Ramos (cell line): Measurements from ENCODE around the gene TRAPPC1.

Experiments
- in situ Hi-C: fragments of 300-500 bp; cut with MboI; formaldehyde crosslinking; loops from one replicate; pipeline ENCODE4 v1.14.3; 2022; ENCODE audit warnings: low sequenced_read_pairs; ENCODE audit not compliant: unreplicated experiment

The TRAPPC1 gene

GRCh38 chr17:7909089-7909488 is 22.7 kb downstream of the TRAPPC1 start:
- in situ Hi-C loops: no loop called here

DNA sequence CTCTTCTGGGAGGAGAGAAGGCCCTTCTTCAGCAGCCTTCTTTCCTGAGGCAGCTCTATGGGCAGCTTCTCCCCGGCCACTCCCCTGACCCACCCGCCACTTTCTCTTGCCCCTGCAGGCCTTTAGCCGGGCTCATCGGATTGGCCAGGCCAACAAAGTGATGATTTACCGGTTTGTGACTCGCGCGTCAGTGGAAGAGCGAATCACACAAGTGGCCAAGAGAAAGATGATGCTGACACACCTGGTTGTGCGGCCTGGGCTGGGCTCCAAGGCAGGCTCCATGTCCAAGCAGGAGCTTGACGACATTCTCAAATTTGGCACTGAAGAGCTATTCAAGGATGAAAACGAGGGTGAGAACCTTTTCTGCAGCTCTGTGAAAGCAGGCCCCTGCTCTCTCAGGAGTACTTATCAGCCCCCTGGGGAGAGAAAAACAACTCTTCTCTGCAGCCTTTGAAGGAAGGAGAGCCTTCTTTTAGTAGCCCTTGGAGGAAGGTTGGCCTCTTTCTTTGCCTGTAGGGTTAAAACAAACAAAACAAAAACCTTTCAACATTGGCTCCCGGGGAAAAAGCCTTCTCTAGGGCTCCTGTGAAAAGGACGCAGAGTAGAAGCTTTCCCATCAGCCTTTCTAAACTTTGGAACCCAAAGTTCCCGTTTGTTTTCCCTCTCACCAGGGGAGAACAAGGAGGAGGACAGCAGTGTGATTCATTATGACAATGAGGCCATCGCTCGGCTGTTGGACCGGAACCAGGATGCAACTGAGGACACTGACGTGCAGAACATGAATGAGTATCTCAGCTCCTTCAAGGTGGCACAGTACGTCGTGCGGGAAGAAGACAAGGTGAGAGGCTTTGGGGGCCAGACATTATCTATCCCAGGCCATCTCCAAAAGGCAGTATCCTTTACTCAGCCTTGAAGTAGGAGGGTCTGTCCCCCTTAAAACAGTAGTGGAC is 28.3 kb downstream of the TRAPPC1 start:
- in situ Hi-C loops: no loop called here

DNA sequence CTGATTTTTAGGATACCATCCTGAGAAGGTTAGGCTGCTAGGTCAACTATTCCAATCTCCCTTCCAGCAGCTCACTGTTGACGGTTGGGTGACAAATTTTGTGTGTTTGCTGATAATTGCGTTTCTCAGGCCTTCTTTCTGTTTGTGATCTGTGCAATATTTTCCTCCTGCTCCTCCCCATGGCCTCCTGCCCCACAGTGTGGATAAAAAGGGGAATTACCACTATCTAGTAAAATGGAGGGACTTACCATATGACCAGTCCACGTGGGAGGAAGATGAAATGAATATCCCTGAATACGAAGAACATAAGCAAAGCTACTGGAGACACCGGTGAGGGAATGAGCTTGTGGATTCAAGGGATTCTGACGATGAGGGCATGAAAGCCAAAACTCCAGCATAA is 34.0 kb downstream of the TRAPPC1 start:
- in situ Hi-C loops: no loop called here

DNA sequence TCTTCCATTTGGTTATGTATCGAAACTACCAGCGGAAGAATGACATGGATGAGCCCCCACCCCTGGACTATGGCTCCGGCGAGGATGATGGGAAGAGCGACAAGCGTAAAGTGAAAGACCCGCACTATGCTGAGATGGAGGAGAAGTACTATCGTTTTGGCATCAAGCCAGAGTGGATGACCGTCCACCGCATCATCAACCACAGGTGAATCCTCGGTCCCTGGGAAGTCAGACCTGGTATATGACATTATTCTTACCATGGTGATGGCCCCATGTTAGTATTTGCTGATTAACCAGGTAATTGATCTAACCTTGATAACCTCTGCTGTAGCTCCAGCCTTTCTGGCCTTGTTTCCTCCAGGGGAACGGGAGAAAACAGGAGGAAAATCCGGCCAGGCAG is 34.7 kb downstream of the TRAPPC1 start:
- in situ Hi-C loops: no loop called here

- in situ Hi-C loops: no loop called here
Measured at GRCh38 chr17:7894866-7895265, 36.9 kb downstream of the TRAPPC1 start.

DNA sequence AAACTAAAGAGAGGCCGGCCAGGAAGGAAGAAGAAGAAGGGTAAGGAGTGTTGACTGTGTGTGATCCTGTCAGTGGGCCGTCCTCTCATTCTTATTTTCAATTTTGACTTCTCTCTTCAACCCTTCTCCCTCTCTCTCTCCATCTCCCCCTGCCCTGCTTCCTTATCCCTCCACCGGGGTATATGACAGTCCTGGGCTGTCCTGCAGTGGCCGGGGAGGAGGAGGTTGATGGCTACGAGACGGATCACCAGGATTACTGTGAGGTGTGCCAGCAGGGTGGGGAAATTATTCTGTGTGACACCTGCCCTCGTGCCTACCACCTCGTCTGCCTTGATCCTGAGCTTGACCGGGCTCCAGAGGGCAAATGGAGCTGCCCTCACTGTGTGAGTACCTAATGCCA is 37.5 kb downstream of the TRAPPC1 start:
- in situ Hi-C loops: no loop called here

DNA sequence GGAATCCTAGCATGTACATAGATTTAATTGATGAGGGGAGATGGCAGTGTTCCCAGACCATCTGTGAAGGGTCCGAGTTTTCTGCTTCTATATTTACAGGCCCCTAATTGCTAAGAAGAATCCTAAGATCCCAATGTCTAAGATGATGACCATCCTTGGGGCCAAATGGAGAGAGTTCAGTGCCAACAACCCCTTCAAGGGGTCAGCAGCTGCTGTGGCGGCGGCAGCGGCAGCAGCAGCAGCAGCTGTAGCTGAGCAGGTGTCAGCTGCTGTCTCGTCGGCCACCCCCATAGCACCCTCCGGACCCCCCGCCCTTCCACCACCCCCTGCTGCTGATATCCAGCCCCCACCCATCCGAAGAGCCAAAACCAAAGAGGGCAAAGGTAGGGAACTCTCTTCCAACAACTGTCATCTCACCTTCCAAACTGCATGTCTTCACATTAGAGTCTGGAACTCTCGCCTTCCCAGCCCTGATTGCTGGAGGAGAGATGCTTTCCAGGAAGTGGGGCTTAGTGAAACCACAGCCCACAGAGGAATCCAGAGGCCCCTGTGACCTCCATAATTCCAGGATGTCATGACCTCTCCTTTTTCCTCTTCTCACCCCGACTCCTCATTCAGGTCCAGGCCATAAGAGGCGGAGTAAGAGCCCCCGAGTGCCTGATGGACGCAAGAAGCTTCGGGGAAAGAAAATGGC is 38.4 kb downstream of the TRAPPC1 start:
- in situ Hi-C loops: no loop called here

DNA sequence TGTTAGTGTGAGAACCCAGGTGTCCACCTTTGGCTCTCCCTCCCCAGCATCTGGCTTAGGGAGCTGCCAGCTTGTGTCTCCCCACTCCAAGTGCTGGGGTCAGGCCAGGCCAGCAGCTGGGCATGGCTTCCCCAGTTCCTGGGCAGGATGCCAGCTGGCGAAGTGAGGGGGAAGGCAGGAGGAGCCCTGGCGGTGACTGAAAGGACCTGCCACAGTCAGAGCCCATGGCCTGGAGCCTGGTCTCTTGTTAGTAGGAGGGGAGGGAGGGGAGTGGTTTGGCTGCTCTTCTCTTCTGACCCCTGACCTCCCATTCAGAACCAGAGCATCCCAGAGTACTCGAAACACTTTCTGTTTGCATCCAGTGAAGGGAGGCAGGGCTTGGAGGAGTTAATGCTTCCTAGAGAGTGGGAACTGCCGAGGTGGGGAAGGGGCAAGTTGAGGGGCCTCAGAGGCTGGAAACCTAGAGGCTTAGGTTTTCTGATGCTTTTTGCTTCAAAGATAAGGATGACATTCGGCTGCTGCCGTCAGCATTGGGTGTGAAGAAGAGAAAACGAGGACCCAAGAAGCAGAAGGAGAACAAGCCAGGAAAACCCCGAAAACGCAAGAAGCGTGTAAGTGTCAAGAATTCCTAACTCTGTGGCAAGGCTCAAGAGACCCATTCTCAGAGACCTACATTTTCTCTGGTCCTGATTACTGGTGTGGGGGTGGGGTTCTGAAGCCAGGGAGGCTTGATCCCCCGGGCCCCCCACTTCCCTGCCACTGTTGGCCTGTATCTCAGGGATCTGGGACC is 42.4 kb downstream of the TRAPPC1 start:
- in situ Hi-C loops: no loop called here

GRCh38 chr17:7888184-7888920 is 43.4 kb downstream of the TRAPPC1 start, which contains the start of gene CHD3:
TSS of gene CHD3 (plus strand) at chr17:7888789. CDS start at chr17:7889001, 212 bp downstream.
- in situ Hi-C loops: no loop called here

GRCh38 chr17:7887482-7888183 is 44.1 kb downstream of the TRAPPC1 start:
- in situ Hi-C loops: no loop called here

GRCh38 chr17:7887038-7887481 is 44.7 kb downstream of the TRAPPC1 start:
- in situ Hi-C loops: no loop called here

DNA sequence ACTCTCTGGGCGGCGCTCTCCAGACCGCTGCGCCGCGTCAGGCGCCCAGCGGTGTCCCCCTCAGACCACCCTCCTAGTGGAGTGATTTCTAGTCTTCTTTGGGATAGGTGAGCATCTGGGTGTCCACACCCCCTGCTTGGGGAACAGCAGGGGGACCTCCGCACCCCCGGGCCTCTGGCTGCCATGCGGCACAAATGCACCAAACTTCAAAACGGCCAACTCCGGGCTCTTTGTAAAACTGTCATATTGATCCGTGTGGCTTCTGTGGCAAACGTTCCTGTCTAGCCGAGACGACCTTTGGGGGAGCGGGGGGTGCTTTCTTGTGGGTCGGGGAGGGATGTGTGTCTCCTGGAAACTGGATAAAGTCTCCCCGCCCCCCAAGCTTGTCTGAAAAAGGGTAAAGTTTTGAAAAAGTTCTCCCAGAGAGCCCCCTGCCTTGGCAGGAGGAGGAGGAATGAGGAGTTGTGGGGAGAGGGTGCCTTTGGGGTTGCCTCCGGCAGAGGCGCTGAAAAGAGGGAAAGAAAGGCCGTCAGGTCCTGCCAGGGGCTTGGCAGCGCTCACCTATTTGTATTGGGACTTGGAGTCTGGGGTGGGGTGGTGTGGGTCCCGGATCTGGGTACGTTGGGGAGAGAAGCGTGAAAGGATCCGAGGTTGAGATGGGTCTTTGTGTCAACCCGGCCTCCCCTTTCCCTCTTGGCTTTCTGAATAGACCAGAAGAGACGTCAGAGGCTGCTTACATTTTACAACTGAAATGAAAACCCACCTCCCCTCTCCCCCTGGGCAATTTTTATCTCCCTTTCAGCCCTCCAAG is 45.3 kb downstream of the TRAPPC1 start:
- in situ Hi-C loops: no loop called here

DNA sequence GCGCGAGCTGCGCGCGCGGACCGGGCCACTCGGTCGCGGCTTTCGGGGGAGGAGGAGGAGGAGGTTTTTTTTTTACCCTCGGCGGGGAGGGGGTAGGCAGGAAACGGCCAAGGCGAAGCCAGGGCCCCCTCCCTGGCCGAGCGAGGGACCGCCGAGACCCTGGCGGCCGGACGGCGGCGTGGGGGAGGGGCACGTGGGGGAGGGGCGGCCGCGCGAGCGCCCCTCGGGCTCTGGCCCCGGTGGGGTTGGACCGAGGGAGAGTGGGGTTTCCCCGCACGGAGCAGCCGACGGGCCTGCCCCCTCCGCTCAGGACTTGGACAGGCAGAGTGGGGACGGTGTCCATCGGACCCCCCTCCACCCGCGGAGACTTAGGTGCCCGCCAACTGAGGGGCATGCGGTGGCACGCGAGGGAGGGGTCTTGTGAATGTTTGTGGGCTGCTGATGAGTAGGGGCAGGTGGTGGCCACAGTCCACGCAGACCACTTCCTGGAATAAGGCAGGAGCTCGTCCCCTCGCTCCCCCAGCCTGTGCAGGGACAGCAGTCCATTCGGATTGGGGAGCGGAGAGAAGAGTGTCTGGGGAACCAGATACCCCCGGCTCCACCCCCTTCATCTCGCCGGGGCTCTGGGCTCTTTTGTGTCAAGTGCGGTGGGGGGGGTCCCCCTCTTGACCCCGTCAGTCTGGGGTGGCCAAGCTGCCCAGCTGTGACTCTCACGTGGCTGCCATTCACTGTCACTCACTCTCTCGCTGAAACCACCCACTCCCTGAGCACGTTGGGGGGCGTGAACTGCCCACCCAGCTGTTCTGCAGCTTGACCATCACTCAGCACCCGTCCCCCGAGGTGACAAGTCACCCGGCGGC is 46.1 kb downstream of the TRAPPC1 start:
- in situ Hi-C loops: no loop called here

DNA sequence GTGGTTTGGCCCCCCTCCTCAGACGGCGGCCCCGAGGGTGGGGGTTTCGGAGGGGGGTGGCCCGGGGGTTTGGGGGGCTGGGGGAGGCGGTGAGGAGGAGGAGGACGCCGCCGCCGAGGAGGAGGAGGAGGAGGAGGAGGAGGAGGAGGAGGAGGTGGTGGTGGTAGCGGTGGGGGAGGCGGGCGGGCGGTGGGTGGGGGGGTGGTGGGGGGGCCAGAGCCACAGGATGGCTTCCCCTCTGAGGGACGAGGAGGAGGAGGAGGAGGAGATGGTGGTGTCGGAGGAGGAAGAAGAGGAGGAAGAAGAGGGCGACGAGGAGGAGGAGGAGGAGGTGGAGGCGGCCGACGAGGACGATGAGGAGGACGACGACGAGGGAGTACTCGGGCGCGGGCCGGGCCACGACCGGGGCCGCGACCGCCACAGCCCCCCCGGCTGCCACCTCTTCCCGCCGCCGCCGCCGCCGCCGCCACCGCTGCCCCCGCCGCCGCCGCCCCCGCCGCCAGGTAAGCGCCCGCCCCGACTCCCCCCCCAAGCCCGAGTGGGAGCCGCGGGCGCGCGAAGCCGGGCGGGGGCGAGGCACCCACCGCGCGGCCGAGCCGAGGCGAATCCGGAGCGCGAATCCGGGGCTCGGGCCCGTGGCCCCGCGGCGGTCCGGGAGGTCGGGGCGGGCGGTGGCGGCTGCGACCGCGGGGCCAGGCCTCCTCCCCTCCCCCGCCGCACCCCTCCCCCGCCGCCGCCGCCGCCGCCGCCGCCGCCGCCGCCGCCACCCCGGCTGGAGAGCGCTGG is 47.0 kb downstream of the TRAPPC1 start:
- in situ Hi-C loops: no loop called here

GRCh38 chr17:7883781-7884386 is 47.9 kb downstream of the TRAPPC1 start:
- in situ Hi-C loops: no loop called here

DNA sequence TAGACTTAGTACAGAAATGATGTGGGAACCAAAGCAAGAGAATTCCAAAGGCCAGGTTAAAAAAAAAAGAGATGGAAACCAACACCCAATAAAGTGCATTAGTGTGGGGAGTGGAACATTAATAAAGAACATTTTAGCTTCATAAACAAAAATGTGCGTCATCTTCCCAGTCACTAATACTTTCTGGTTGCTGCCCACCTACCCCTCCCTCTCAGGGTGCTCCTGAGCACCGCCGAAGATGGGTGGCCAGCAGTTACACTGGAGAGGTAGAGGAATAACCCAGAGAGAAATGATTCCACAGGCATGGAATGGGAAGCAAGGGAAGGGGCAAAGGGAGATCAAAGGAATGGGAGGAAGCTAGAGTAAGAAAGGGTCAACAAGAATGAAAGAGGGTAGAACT is 49.1 kb downstream of the TRAPPC1 start:
- in situ Hi-C loops: no loop called here
